Muscle of arm (tissue), 12 donors: Measurements from ENCODE around the gene SCGB2B2. TPM values are rescaled to one million over a fixed set of nuclear protein-coding genes. Genes with fewer than 3 reads are reported as not detected.
"Not testable (repeated sequence)": the region's sequence is repeated elsewhere in the genome, so short reads cannot be mapped to it uniquely, and the experiment has no call there.

Experiments used
- DNase-seq: peaks from one replicate; pipeline ENCODE4 v3.0.0-alpha.2; 2013
- polyA plus RNA-seq, 12 donors: library from polyadenylated mRNA; unstranded; fragments of 120-200 nt; gene quantifications; one replicate each; pipeline ENCODE4 v1.2.1, GENCODE V29; 2013; ENCODE audit not compliant: insufficient read length in 12 of 12

The SCGB2B2 gene
- polyA plus RNA-seq, 12 donors: 0.18 to 1.1 (median 0.57) TPM; not detected in 2

DNA sequence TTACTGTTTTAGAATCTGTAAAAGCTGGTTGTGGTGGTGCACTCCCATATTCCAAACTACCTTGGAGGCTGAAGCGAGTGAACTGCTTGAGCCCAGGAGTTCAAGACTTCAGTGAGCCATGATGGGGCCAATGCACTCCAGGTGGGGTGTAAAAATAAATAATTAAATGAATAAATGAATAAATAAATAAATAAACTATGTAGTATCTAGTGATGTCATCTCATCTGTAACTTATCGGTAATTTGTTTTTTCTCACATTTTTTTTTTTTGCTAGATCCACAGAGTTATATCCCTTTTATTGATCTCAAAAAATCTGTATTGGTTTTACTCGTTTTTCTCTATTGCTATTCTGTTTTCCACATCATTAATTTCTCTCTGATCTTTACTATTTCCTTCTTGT lies 5.0 kb downstream of the SCGB2B2 start:
- no peak for DNase-seq

DNA sequence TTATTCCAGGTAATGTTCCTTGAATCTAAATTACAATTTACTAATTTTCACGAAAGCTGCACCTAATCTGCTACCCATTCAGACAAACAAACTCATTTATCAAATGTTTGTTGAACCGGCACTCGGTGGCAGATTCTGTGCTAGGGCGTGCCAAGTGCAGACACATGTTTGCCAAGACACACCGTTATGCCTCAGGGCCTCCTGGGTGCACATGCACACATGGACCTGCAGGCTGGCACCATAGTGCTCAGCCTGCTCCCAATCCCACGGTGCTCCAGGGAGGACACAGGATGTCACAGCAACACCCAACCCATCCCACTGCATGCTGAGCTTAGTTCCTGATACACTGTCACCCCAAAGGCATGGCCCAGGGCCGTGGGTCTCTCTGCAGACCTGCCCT lies 7.7 kb downstream of the SCGB2B2 start:
- DNase-seq: no peak

DNA sequence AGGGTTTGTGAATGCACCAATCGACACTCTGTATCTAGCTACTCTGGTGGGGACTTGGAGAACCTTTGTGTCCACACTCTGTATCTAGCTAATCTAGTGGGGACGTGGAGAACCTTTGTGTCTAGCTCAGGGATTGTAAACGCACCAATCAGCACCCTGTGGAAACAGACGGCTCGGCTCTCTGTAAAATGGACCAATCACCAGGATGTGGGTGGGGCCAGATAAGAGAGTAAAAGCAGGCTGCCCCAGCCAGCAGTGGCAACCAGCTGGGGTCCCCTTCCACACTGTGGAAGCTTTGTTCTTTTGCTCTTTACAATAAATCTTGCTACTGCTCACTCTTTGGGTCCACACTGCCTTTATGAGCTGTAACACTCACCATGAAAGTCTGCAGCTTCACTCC lies 8.3 kb downstream of the SCGB2B2 start:
- not testable (repeated sequence) for DNase-seq

DNA sequence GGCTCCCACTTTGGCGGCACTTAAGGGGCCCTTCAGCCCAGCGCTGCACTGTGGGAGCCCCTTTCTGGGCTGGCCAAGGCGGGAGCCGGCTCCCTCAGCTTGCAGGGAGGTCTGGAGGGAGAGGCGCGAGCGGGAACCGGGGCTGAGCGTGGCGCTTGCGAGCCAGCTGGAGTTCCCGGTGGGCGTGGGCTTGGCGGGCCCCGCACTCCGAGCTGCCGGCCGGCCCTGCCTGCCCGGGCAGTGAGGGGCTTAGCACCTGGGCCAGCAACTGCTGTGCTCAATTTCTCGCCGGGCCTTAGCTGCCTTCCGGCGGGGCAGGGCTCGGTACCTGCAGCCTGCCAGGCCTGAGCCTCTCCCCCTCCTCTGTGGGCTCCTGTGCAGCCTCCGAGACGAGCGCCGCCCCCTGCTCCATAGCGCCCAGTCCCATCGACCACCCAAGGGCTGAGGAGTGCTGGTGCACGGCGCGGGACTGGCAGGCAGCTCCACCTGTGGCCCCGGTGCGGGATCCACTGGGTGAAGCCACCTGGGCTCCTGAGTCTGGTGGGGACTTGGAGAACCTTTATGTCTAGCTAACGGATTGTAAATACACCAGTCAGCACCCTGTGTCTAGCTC lies 8.8 kb downstream of the SCGB2B2 start:
- DNase-seq: not testable (repeated sequence)

DNA sequence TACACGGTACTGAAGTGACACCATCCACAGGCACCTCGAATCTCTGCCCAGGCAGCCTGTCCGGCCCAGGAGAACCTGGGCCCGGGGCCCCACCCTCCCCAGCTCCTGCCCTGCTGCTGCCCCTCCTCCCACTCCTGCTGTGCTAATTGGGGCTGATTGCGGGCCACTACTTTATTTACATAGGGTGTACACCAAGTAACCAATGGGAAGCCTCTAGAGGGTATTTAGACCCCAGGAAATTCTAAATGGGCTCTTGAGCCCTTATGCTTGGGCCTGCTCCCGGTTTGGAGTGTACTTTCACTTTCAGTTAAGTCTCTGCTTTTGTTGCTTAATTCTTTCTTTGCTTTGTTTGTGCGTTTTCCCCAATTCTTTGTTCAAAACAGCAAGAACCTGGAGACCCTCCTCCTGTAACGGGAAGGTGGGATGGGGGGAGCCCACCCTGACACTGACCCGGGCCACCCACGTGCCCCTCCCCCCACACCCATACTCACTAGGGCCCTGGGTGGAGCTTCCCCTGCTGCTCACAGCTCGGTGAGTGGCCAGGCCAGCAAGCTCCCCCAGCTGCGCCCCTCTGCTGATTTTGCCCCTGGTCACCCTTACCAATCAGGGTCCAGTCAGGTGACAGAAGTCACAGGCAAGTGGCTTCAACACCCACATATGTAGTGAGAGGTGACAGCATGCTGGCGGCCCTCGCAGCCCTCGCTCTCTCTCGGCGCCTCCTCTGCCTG lies 9.4 kb downstream of the SCGB2B2 start:
- DNase-seq: no peak

DNA sequence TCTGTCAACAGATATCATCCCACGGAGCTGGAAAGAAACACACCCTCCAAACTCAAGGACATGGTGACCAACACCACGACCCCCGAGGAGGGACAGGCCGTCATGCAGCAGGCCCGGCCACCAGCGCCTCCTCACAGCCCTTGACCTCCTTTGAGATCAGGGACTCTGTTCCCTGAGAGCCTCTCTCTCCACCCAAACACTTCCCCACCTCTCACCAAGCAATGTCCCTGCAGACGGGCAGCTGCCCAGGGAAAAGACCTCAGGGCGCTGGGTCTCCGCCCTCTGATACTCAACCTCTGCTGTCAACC lies 10.0 kb downstream of the SCGB2B2 start:
- DNase-seq: no peak

DNA sequence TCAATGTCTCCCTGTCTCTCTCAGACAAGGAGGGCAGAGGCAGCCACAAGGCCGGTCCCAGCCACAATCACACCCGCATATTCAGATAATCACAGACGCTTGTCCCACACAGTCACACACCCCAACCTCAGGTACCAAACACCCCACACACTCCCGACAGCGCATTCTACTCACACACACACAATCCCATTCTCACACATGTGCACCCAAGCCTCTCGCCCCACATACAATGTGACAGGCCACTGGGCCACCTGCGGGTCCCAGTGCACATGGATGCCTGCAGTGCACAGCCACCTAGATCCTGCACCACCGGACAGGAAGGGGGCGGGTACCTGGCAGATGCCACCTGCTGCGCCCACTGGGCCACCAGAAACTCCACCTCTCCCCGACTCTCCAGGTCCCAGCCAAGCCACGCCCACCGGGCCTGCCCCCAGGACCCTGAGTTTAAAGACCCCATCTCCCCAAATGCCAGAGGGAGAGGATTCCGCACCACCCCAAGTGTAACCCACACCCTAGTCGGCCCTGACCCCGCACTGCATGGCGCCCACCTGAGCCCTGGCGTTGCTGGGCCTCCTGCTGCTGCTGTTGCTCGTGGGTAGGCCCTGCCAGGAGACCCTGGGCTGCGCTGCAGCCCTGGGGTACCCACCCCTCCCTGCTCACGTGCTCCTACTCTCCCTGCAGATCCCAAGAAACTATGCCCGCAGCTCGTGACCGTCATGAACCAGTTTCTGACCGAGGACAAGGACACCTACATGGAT lies 10.6 kb downstream of the SCGB2B2 start:
- DNase-seq: no peak

DNA sequence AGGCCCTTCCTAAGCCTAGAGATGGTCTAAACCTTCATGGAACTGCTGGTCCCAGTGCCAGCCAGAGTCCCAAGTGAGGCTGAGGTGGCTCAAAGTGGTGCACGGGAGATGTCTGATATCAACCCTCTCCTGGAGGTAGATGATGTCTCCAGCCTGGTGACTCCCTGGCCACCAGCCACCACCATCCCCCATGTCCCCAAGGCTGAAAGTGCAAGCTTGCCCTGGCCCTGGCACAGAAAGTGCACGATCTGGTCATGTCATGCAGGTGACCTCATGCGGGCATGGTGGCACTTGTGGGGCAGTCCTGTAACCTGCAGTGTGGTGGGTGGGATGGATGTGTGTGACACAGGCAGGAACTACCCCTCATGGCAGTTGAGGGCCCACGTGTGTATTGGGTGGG lies 11.7 kb downstream of the SCGB2B2 start:
- not testable (repeated sequence) for DNase-seq

DNA sequence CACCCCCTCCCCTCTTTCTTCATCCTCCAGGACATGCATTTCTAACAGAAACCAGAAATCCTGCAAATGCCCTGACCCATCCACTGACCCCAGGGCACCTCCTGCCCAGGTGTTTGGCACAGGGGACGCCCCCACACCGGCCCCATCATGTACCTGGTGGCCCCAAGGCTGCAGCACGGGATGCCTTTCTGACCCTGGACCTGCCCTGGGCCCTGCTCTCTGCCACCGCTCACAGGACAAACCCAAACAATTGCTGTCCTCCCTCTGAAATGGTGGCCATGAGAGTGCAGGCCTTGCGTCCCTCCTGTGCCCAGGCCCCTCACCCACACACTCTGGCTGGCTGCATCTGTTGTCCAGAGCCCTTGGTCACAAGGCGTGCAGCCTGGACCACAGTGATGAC lies 12.1 kb downstream of the SCGB2B2 start:
- DNase-seq: no peak

DNA sequence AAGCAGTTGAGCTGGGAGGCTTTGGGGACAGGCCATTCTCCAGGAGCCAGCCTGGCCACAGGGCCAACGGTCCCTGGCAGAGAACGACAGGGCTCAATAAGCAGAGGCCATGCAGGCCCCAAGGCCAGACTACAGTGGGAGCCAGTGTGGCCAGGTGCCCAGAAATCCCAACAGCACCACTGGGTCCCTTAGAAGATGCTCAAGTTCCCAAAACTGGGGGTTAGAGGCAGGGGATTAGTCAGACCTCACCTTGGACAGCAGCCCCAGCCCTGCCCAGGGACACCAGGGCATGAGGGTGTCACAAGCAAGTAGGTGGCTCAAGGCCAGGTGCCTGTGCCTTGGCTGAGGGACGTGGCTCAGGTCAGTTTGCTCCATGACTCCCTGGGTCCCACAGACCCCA lies 12.8 kb downstream of the SCGB2B2 start:
- DNase-seq: no peak

DNA sequence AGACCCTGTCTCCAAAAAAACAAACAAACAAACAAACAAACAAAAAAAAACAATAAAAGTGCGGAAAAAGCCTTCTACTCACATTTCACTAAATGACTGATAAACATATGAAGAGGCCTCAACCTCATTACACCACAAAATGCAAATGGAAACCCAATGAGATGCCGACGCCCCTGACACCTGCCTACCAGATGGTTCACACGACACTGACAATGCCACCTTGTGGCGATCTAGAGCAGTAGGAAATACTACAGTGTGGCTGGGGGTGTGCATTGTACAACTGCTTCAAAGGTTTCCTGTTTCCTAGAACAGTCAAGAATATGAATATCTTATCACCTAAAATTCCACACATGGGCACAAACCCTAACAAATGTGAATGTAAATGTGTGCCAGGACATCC lies 14.0 kb downstream of the SCGB2B2 start:
- DNase-seq: no peak

DNA sequence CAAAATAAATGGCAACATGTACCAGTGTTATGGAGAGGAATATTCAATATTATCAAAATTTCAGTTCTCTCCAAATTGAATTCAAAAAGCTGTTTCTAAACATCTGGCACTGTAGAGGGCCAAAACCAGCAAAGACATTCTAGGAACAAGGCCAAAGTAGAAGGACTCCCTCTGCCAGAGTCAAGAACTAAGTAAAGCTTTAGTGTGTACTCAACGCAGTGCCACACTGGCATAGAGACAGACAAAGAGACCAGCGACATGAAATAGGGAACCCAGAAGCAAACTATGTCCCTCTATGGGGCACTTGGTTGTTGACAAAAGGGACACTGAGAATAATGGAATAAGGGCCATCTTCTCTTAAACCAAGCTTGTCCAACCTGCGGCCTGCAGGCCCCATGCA lies 15.6 kb downstream of the SCGB2B2 start:
- no peak for DNase-seq

DNA sequence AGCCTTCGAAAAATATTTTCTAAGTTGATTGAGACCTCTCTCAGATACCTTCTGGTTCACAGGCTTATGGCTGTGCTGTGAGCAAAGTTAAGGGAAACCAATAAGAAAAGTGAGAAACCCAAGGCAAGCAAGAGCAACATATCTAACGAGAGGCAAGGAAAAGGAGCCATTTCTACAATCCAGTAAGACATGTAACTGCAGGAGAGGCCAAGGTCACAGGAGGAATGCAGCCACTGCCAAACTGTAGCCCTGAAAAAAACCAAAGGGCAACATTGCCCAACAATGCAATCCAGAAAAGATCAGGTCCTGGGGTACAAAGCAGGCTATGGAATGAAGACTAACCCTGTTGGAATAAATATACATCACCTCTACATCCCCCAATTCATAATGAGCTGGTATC lies 21.3 kb downstream of the SCGB2B2 start:
- no peak for DNase-seq

DNA sequence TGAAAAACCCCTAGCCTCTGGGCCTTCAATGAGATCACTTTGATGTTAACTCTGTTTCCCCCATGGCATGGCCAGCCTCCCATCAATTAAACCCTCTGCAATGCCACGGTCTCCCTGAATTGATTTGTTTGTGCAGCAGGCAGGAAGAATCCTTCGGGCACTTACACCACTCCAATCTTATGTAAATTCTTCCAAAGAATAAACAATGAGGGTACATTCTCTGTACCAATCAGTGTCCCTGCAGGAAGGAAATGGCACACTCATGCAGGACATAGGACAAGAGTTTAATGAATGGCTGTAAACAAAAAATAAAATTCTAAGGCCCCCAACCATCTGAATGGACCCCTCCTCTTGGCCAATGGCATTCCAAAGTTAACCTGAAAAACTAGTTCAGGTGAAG lies 22.2 kb downstream of the SCGB2B2 start:
- DNase-seq: no peak

DNA sequence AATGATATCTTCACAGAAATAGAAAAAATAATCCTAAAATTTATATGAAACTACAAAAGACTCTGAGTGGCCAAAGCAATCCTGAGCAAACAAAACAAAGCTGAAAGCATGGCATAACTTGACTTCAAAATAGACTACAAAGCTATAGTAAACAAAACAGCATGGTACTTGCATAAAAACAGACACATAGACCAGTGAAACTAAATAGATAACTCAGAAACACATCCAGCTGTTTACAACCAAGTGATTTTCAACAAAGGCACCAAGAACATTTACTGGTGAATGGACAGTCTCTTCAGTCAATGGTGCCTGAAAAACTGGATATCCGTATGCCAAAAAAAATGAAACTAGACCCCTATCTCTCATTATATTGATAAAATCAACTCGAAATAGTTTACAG lies 25.2 kb downstream of the SCGB2B2 start:
- DNase-seq: no peak

DNA sequence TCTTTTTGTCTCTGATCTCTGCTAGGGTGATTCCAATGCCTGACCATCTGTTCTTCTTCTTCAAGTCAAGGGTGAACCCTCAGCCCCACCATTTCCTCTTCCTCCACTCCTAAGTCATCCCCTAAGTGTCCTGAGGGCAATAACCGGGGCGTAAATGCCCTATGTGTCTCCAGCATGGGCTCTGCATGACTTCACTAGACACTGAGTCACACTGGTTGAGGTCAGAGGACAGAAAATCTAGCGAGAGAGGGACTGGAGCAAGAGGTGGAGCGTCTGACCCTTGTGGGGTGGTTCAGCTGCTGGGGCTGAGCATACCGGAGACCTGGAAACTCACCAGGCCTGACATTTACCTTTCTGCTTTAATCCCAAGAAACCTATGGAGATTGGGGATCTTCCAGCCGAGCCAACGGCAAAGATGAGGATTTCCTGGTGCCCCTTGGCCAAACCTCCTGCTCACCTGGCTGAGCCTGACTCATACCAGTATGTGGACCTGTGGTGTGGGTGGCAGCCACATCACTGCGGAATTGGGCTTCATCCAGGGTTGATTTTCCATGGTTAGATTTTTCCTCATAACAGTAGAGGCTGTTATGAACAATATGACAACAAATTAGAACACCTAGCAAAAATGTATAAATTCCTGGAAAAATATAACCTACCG lies 26.9 kb downstream of the SCGB2B2 start:
- DNase-seq: no peak

DNA sequence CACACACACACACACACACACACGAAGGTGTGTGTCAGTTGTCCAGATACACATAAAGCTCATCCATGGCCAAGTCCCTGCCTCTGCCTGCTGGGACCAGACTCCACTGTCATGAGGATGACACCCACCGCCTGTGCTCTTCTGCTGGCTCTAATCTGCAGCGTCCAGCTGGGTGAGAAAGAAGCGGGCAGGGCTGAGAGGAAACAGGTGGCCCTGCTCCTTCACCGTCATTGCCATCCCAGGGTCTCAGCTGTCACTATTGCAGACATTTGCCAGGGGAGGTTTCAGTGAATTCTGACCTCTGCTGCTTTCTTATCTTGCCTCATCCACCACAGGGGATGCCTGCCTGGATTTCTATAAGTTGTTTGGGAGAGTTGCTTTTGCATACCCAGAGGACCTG lies 31.4 kb downstream of the SCGB2B2 start:
- DNase-seq: peak; percentile 19

DNA sequence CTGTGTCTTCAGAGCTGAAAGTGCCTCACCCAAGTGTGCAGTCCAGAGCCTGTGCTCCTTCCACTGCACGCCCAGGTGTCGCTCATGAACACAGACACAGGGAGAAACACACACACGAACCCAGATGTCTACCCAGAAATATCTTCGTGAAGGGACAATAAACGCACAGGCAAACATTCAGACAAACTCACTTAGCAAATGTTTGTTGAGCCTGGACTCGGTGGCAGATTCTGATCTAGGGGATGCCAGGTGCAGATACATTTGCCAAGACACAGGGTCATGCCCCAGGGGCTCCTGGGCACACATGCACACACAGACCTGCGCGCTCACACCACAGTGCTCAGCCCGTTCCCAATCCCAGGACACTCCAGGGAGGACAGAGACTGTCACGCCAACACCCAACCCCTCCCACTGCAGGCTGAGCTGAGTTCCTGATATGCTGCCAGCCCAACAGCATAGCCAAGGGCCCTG lies 31.9 kb downstream of the SCGB2B2 start:
- peak; percentile 2 for DNase-seq

DNA sequence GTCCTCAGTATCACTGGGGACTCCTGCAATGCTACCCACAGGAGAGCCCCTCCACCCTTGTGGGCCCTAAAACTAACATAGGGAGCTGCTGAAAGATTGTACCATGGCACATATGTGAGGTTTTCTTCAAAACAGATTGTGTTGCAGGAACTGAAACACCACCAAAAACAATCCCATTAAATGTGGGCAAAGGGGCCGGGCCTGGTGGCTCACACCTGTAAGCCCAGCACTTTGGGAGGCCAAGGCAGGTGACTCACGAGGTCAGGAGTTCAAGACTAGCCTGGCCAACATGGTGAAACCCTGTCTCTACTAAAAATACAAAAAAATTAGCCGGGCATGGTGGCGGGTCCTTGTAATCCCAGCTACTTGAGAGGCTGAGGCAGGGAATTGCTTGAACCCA lies 34.7 kb downstream of the SCGB2B2 start:
- DNase-seq: no peak

DNA sequence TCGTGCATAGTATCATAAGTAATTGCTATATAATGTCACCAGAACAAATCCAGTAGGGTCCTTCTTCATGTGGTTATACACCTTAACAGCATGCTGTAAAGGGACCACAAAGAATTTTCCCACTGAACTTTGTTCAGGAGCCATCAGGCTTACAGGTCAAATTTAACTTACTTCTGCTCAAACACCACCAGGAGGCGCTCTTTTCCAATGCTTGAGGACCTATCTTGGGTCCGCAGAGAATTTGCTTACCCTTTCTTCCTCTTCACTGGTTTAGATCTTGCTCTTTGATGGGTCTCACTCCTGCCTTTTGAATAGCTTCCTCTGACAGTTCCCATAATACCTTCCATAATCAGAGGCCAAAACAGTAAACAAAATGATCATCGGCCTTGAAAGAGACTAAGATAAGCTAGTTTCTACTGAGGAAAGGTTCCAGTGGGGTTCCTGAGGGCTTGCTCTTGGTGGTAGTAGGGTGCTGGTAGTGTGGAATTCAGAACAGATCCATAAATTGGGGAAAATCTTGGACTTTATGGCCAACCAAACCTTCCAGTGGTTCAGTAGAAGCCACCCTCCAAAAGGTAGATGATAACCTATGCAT lies 37.4 kb downstream of the SCGB2B2 start:
- DNase-seq: peak; percentile 35

DNA sequence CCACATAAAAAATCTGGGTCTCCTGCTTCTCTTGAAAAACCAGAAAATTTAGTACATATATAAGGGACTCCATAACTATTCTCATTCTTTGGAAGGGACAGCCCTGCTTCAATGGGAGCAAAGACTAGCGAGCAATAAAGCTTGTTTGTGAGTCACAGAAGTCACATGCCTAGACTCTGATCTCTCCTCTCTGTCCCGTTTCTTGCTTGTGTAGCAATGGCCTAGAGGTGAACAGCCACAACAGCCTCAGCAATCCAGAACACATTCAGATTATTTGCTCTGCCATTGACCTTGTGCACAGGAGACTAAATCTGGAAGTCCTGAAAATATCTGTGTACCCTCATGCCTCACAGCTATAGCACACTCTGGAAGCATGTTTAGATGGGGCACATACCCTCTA lies 43.2 kb downstream of the SCGB2B2 start:
- no peak for DNase-seq
